ENCODE results near the gene NPLOC4. TPM values are rescaled to one million over a fixed set of nuclear protein-coding genes. Genes with fewer than 3 reads are reported as not detected.
A peak's percentile ranks its signal among the peaks of the same experiment; 100 is the strongest.

Gene NPLOC4
- total and polyA plus RNA-seq, 2 donors (not counting 1 experiment from before 2014, with no cell fraction given) = 70.2 to 101 TPM

GRCh38 chr17:81519284-81520020, 117.5 kb downstream of the NPLOC4 start:
- POLR2A ChIA-PET = interaction anchor here (0.8 to 3.0 kb wide), 5 partner anchors 11 to 81 kb away, joined by 3 to 32 read pairs (median 17); partner anchors contain the start of gene FAAP100
- Histone ChIP-seq H3K27ac (ENCODE audit: low read length in 2 of 2) (peak overlapping the region; percentile 97 to 98), H3K4me1 (ENCODE audit: control insufficient read depth in 2 of 2, insufficient read depth in 2 of 2, low read length in 2 of 2) (peaks cover 37 to 55% of the 10 kb centered on the region in 2 donors), H3K4me3 (ENCODE audit: control extremely low read depth in 1 of 5, extremely low read depth in 1 of 5, insufficient read depth in 1 of 5, low read depth in 2 of 5, low read length in 4 of 5) (peak overlapping the region in 4 of 5 experiments; percentile 47 to 94 (median 64)), H3K9me3 (ENCODE audit: control extremely low read depth in 1 of 3, control insufficient read depth in 2 of 3, insufficient read depth in 1 of 3, low read length in 2 of 3) (no peaks in the 10 kb centered on the region), H4K20me1 (ENCODE audit: control insufficient read depth, insufficient read depth, low read length, poor library complexity, severe bottlenecking) (peaks cover 22% of the 10 kb centered on the region), H3K9ac (ENCODE audit: low read length) (peak overlapping the region; percentile 87), H3K79me2 (ENCODE audit: control insufficient read depth, insufficient read depth, low read length) (peaks cover 66% of the 10 kb centered on the region), H3K4me2 (replicated peaks; ENCODE audit: low read depth, low read length, poor library complexity, severe bottlenecking) (peak overlapping the region; percentile 99), H3K27me3 (replicated peaks in 1 of 4; ENCODE audit: control extremely low read depth in 1 of 4, control insufficient read depth in 3 of 4, insufficient read depth in 4 of 4, low read length in 3 of 4) (no peaks in the 10 kb centered on the region), H3K36me3 (replicated peaks in 1 of 2; ENCODE audit: control extremely low read depth in 1 of 2, control insufficient read depth in 1 of 2, extremely low read depth in 1 of 2, insufficient read depth in 2 of 2, low read length in 1 of 2) (peaks cover 0 to 6% of the 10 kb centered on the region in 2 experiments), H2AFZ (ENCODE audit: insufficient read depth, low read depth, low read length, poor library complexity, severe bottlenecking) (peak overlapping the region; percentile 87)
- 2% methylated on average over 56 of the region's 61 CpGs for WGBS (ENCODE audit: insufficient coverage)
- ATAC-seq (ENCODE audit: low read depth) (peak; percentile 14), DNase-seq (peak; percentile 88)
- no peaks in the 10 kb centered on the region for H3K9me3 Mint-ChIP-seq (ENCODE audit: insufficient read depth)
- CTCF ChIA-PET = interaction anchor here (0.5 to 7.3 kb wide), 15 partner anchors 10 to 1775 kb away, joined by 3 to 75 read pairs (median 6); partner anchors contain the start of gene FAAP100
- H3K4me3 Mint-ChIP-seq = peak overlapping the region; percentile 98
- H3K27me3 Mint-ChIP-seq = no peaks in the 10 kb centered on the region
- H3K27ac Mint-ChIP-seq = peak overlapping the region; percentile 86
- peak; percentile 87 for TF ChIP-seq CTCF (IDR thresholded peaks at IDR 0.05)
- no peak for TF ChIP-seq EZH2 (IDR thresholded peaks at IDR 0.05; ENCODE audit: borderline replicate concordance, insufficient read depth, low read depth, low read length, poor library complexity, severe bottlenecking)
- intact Hi-C loops (cut with micrococcal nuclease) = loop anchor here (1.0 to 10.0 kb wide), 5 partner anchors 82 to 1257 kb away; partner anchors contain the start of genes P4HB, RNF213 and SLC38A10
- peaks cover 42% of the 10 kb centered on the region for H3K4me1 Mint-ChIP-seq
